Hematopoietic multipotent progenitor cell treated with erythropoietin and hydrocortisone succinate and interleukin-3 and kit ligand, for 15 days (in vitro differentiated cells): ENCODE data around the gene HIVEP3.

Source experiments
- DNase-seq: peaks from one replicate; pipeline ENCODE4 v3.0.0-alpha.2; 2015; ENCODE audit warnings: low spot score

The HIVEP3 gene

GRCh38 chr1:41920658-41921057 is 1.9 kb upstream of the HIVEP3 start:
- no peak for DNase-seq

DNA sequence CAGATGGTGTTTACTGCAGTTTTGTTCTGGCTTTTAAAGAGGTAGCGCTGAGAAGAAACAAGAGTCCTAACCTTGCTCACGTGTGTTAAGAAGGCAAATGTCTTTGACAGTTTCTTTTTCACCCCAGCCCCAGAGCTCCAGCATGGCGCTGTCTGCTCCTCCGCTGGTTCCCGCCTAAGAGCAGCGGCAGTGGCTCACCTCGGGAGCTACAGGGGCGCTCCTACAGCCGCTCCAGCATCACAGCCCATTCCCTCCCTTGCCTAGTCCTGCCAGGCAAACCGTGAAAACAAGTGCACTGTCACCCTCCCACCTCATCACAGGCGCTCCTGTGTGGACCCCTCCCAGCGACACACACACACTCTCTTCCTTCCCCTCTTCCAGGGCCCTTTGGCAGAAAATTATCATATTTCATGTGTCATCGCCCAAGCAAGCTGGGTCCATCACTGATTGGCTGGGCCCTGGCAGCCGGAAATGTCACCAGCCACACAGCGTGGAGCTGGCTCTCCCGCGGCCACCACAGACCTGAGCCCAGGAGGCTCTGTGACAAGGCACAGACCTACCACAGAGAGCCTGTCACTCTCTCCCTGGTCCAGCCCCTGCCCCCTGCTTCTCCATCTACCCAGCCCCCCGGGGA is 1.2 kb upstream of the HIVEP3 start:
- DNase-seq, result no peak

GRCh38 chr1:41919131-41919530 is 409 bp upstream of the HIVEP3 start:
- no peak for DNase-seq

DNA sequence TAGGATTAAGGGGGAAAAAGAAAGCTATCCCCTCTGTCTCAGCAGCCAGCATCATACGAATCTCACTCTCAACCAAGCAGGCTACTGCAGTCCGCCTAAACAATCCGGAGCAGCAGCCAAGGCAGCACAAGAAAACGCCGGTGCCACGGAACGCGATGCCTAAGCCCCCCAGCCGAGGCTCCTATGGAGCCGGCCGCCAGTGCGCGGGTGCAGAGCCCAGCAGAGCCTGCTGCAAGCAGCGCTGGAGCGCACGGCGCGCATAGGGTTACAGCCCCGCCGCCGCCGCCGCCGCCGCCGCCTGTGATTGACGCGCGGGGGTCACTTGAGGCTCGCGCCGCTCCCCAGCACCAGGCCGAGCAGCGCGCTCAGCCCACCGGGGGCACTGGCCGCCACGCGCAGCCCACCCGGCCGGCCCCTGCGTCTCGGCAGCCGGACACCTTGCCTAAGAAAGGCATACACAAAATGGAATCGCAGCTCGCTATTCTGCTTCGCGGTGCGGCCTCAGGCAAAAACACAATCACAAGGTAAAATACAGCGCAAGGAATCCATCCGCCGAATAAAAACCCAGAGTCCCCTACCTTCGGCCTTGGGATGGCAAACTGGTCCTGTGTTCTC is 780 bp downstream of the HIVEP3 start:
- DNase-seq, result no peak

DNA sequence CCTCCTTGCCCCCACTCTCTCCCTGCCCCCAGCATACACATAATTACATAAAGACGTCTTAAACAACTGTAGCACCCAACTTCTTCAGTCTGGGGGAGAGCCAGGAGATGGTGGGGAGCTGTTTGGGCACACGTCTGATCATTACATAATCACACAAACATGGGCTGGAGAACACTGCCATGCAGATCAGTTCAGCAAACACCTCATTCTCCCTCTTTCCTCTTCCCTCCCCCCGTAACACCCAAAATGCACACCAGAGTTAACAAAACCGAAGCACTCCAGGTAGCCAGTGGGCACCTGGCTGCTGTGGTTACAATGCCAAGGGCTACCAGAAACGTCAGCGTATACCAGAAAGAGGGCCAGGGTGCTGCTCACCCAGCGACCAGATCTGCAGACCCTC is 1.6 kb downstream of the HIVEP3 start:
- DNase-seq, result no peak

GRCh38 chr1:41915786-41916571 is 2.7 kb downstream of the HIVEP3 start:
- no peak for DNase-seq

DNA sequence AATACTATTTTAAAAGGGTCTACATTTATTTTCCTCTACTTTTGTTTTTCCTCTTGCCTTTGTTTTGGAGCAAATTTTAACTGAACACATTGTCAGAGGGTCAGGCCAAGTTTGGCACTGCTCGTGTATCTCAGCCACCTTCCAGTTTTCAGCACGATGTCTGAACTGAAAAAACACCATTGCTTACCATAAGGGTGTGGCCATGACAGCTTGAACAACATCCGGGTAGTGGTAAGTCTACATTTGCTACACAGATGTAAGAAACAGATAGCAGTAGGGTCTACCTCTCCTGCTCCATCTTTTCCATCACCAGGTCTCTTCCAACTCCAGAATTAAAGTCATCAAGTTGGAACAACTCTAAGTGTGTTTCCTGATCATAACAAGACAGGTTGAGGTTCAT is 4.2 kb downstream of the HIVEP3 start:
- DNase-seq, result no peak

DNA sequence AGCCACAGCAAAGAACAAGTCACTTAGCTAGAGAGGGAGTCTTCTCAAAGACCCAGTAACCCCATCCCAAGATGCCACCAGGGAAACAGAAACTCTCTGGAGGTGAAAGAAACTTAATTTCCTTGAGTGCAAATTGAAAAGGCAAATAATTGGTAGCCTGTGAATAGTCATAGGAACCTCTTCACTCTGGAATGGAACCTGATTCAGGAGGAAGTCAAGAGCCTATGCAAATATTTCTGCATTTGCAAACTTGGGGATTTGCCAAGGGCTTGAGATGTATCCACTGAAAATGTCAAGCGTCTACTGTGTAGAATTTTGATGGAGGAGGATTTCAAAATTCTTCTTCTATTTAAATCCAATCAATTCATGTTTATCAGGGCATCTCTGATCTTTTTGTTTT is 5.7 kb downstream of the HIVEP3 start:
- no peak for DNase-seq

DNA sequence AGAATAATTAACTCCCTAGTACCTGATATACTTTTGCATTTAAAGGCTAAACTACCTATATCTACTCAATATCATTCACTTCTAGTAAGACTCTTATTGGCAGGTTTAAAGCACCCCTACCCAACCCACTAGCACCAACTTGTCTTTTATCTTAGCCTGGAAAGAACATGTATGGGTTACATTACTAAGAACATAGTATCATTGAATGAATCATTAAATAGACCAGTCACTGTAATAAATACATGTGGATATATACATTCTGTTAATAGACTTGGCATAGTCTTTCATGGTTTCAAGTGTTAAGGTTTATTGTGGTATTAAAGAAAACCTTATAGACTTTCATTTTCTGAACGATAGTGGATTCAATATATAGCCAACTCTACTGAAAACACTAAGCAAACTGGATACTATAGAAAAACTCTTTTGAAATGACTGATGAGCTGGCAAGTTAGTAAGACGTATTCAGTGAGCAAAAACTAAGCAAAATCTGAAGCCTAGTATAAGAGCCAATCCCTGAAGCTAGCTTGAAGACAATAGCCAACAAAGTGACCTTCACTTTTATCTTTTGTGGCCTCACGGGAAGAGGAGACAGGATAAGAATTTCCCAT is 10.3 kb downstream of the HIVEP3 start:
- DNase-seq, result no peak

- no peak for DNase-seq
These were observed 11.3 kb downstream of the HIVEP3 start for GRCh38 chr1:41907446-41907845.

- DNase-seq, result no peak
These were observed 11.8 kb downstream of the HIVEP3 start for GRCh38 chr1:41906943-41907342.

DNA sequence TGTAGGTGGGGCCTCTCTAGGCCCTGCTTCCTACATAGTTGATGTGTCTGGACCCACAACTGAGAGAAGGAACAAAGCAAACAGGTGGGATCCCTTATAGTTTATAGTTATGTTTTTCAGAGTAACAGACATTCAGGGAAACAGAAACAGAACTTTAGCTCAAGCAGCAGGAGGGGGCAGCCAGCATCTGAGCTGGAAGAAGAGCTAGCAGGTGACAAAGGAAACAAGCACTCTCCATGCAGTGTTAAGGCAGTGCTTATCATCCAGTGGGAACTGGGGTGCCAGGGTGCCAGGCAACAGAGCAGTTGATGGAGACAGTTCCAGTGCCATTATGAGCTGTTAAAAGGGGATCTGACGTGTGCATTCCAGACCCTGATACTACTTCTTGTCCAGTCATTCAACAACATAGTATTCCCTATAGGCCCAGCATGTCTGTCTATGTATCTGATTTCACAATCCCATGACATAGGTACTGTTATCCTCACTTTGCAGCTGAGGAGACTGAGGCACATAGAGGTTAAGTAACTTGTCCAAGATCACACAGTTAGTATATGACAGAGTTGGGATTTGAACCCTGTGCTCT is 13.5 kb downstream of the HIVEP3 start:
- no peak for DNase-seq

DNA sequence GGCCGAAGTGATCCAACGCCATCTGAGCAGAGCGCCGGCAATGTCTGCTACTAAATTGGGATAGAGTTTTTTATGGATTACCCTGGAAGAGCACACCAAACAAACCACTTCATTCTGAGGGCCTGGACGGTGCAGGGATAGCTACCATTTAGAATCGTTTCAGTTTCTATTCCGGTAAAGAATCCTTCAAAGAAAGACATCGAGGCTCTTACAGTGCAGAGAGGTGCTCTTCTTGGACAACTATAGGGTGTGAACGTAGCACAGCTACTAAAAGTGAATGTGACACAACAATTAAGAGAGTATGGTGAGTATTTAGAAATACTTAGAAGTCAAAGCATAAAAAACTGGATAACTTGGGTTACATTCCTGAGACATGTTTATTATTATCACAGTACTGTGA is 16.1 kb downstream of the HIVEP3 start:
- no peak for DNase-seq

GRCh38 chr1:41902159-41902577 is 16.6 kb downstream of the HIVEP3 start:
- no peak for DNase-seq

DNA sequence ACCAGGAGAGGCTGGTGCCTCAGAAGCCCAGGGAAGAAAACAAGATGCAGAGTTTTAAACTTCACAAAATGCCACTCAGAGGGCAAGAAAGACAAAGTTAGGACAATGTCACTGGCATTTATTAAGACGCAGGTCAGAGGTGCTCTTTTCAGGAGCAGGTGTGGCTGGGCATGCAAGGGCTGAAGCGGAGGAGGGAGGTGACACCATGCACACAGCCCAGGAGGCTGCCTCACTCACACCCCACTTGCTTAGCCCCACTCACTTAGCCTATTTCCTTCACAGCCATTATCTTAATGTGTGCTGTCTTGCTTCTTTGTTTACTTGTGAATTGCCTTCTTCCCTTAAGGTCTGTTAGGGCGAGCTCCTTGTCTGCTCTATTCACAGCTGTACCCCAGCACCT is 17.2 kb downstream of the HIVEP3 start:
- no peak for DNase-seq

DNA sequence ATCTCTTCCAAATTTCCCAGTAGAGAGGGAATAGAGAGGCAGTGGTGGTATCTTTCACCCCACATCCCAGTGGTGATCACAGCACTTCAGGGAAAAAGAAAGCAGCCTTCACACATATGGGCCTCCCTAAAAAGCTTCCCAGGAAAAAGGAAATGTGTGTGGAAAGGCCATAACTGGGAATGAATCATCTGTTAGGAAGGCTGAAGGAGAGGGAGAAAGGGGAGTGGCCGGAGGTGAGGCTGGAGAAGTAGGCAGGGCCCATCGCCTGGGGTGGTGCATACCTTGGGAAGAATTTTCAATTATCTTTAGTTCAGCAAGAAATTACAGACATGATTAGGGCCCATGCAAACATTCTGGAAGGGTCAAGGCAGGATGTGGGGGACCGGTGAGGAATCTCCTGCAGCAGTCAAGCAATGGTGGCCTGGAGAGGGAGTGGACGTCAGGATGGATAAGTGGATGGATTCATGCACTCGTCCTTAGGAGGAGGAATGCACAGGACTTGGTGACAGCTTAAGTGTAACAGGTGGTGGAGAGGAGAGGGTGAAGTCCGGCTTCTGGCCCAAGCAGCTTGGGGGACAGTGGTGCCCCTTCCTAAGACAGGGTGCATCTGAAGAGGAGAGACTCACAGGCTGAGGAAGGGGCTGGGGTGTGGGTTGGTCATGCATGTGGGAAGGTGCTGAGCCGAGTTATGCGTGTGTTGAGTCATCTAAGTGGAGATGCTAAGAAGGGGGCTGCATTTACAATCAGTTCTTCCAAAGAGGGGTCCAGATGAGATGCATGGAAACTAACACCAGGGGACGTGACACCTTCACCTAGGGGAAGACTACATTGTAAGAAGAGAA is 17.9 kb downstream of the HIVEP3 start:
- no peak for DNase-seq

DNA sequence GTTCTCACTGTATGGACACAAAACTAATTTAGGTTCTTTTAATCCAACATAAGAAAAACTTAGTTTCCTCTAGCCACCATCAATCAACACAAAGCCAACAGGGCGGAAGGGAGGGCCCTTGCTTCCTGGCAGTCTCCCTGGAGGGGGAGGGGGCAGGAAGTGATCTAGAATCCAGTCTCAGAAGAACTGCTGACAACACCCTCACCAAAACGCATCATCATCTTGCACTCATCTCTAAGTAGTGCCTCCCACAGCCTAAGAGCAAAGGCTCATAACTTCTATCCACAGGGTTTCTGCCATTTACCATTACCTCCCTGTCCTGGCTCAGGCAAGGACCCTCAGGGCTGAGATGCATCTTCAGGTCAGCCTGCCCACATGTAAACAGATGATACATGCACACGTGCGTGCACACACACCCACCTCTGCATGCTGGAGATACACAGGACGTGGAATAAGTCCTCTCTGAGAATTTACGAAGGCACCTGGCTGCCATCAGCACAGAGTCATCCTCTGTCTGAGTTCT is 20.5 kb downstream of the HIVEP3 start:
- DNase-seq, result no peak

- no peak for DNase-seq
These were observed 23.2 kb downstream of the HIVEP3 start for GRCh38 chr1:41895552-41895951.

DNA sequence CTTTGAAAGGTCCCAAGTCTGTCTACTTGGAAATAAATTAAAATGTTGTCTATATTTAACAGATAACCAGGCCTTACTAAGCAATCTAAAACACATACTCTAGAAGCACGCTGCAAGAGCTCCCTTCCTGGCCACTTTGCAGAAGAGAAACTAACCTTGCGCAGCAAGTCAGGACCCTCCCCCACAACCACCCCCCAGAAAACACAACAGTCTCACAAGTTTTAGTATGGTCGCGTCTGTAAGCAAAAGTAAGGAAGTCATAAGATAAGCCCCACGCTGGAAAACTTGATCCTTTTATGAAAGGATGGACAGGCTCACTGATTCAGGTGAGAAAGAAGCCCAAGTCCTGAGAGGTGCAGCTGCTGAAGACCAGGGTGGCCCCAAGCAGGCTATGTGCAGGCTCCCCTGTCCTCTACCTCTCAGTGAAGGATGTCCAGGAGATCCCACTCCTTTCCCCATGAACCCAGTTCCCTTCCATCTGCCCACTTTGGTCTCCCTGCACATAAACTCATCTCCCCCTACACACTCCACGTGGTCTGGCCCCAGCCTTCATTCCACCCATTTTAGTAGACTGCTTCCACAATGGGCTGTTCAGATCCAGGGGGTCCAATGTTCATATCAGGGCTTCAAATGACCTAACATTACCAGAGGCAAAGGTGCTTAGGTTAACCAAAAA is 23.8 kb downstream of the HIVEP3 start:
- no peak for DNase-seq

DNA sequence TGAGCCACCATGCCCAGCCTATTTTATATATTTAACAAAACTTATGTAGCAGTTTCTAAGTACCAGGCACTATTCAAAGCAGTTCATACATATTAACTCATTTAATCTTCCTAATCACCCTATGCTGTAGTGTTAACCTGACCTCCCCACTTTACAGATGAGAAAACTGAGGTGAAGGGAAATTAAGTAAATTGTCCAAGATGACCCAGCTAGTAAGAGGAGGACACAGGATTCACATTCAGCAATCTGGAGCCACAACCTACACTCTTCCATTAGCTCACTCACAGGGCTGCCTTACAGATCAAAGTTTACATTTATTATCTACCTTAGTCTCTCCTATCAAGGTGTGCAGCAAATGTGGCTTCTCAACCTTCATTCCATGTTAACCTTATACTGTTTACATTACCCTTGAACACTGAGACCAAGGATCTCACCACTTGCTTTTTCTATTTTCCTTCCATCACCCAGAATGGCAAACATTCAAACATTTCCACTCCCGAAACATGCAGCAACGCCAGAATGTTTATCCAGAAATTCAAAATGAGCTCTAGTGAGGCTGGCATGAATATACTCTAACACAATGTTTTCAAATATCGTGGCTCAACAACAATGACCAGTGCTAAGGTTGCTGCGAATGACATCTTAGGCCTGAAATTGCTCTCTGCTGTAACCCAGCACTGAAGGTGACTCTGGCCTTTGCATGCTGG is 24.5 kb downstream of the HIVEP3 start:
- DNase-seq, result no peak
